Thoracic aorta (tissue), 2 donors: ENCODE results near the gene TMEM52B. TPM values are rescaled to one million over a fixed set of nuclear protein-coding genes. Genes with fewer than 3 reads are reported as not detected.
"Not testable (repeated sequence)": the region's sequence is repeated elsewhere in the genome, so short reads cannot be mapped to it uniquely, and the experiment has no call there.

Source experiments
- ATAC-seq: fragments of 150-250 bp; one replicate; pipeline ENCODE4 v1.8.0; 2017; ENCODE audit warnings: low read depth; ENCODE audit not compliant: insufficient number of reproducible peaks, low FRiP score
- DNase-seq: peaks from one replicate; pipeline ENCODE4 v3.0.0-alpha.2; 2020; ENCODE audit warnings: low spot score
- H3K27ac ChIP-seq, 2 donors: fragments of 200-600 bp; sonication (generic); 1 replicate in 1 of 2; 2 replicates in 1 of 2; pipeline ENCODE4 v1.5.1; 2016; ENCODE audit warnings: mild to moderate bottlenecking in 2 of 2, moderate library complexity in 2 of 2
- H3K27me3 ChIP-seq: fragments of 200-600 bp; sonication (generic); replicated peaks from 2 replicates; pipeline ENCODE4 v1.6.0; 2016; ENCODE audit warnings: mild to moderate bottlenecking; ENCODE audit not compliant: insufficient read depth
- H3K36me3 ChIP-seq: fragments of 200-600 bp; sonication (generic); one replicate; pipeline ENCODE4 v1.5.1; 2016
- H3K4me1 ChIP-seq, 2 donors: fragments of 200-600 bp; sonication (generic); 1 replicate in 1 of 2; 2 replicates in 1 of 2; pipeline versions ENCODE4 v1.5.1 to v1.6.0; 2016; ENCODE audit warnings: low read depth in 2 of 2, mild to moderate bottlenecking in 1 of 2; ENCODE audit not compliant: control insufficient read depth in 1 of 2
- H3K4me3 ChIP-seq: fragments of 200-600 bp; sonication (generic); 2 replicates; pipeline ENCODE4 v1.5.1; 2016; ENCODE audit warnings: mild to moderate bottlenecking
- H3K9me3 ChIP-seq: fragments of 200-600 bp; sonication (generic); 2 replicates; pipeline ENCODE4 v1.5.1; 2016
- total RNA-seq, 2 donors: library from RNA; depleted of rRNA; stranded (reverse); fragments of >200 nt; gene quantifications; one replicate each; pipeline versions ENCODE4 v1.1.0 to v1.2.3, GENCODE V29; 2016
- TF ChIP-seq, protein P1 (sequence below): fragments of 200-600 bp; sonication (generic); IDR thresholded peaks from one replicate; pipeline ENCODE4 v1.5.1; 2019; ENCODE audit warnings: antibody characterized with exemption

The TMEM52B gene
- total RNA-seq, 2 donors from 2014 or later = 2.8 TPM; not detected in 1

DNA sequence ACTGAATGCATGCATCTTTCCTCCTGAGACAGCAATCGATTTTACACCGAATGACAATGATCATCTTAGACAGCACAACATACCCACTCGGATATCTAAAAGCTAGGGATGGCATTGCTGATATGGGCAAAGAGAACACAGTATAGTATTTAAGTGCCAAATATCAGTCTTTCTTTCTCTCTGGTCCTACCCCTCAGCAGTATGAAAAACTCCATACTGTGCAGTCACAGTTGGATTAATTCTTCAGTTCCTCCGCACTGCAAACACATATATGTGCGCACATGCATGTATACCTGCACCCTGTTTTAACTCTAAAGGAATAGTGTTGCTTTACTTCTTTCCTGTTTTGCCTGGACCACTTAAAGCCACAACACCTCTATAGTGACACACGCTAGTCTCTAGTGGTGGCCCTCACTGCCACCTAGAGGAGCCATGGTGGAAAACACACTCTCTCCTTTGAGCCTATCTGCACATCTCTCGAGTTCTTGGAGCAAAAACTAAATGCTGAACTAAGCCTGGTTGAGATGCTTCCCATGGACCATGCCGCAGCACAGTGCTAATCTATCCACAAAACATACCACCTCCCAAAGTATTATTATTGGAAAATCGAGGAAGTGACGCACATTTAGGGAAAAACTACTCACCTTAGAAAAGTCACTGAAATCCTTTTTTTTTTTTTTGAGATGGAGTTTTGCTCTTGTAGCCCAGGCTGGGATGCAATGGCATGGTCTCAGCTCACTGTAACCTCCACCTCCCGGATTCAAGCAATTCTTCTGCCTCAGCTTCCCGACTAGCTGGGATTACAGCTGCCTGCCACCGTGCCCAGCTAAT lies 11.9 kb downstream of the TMEM52B start:
- H3K4me3 ChIP-seq = no peak overlapping the region
- ATAC-seq = peak; percentile 57
- no peaks in the 10 kb centered on the region for H3K36me3 ChIP-seq
- no peaks in the 10 kb centered on the region for H3K27me3 ChIP-seq
- no peak overlapping the region for H3K27ac ChIP-seq
- DNase-seq = no peak
- TF ChIP-seq, protein P1, sequence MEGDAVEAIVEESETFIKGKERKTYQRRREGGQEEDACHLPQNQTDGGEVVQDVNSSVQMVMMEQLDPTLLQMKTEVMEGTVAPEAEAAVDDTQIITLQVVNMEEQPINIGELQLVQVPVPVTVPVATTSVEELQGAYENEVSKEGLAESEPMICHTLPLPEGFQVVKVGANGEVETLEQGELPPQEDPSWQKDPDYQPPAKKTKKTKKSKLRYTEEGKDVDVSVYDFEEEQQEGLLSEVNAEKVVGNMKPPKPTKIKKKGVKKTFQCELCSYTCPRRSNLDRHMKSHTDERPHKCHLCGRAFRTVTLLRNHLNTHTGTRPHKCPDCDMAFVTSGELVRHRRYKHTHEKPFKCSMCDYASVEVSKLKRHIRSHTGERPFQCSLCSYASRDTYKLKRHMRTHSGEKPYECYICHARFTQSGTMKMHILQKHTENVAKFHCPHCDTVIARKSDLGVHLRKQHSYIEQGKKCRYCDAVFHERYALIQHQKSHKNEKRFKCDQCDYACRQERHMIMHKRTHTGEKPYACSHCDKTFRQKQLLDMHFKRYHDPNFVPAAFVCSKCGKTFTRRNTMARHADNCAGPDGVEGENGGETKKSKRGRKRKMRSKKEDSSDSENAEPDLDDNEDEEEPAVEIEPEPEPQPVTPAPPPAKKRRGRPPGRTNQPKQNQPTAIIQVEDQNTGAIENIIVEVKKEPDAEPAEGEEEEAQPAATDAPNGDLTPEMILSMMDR = peak; percentile 53
- no peaks in the 10 kb centered on the region for H3K9me3 ChIP-seq
- no peaks in the 10 kb centered on the region for H3K4me1 ChIP-seq

GRCh38 chr12:10191865-10192264 lies 13.0 kb downstream of the TMEM52B start:
- ATAC-seq (no peak), DNase-seq (no peak)
- Histone ChIP-seq H3K4me1 (no peaks in the 10 kb centered on the region), H3K9me3 (no peaks in the 10 kb centered on the region), H3K4me3 (no peak overlapping the region), H3K27ac (no peak overlapping the region), H3K27me3 (no peaks in the 10 kb centered on the region), H3K36me3 (no peaks in the 10 kb centered on the region)
- TF ChIP-seq, protein P1 = no peak

- Histone ChIP-seq H3K4me3 (no peak overlapping the region), H3K27ac (no peak overlapping the region), H3K27me3 (no peaks in the 10 kb centered on the region), H3K4me1 (no peaks in the 10 kb centered on the region), H3K9me3 (no peaks in the 10 kb centered on the region), H3K36me3 (no peaks in the 10 kb centered on the region)
- no peak for ATAC-seq
- DNase-seq = no peak
- TF ChIP-seq, protein P1 = no peak
Observed at GRCh38 chr12:10194160-10194670, 15.4 kb downstream of the TMEM52B start.

- Histone ChIP-seq H3K4me1 (no peaks in the 10 kb centered on the region), H3K27ac (no peak overlapping the region), H3K27me3 (no peaks in the 10 kb centered on the region), H3K4me3 (no peak overlapping the region), H3K36me3 (no peaks in the 10 kb centered on the region), H3K9me3 (no peaks in the 10 kb centered on the region)
- ATAC-seq = no peak
- DNase-seq = no peak
- TF ChIP-seq, protein P1 = no peak
Observed at GRCh38 chr12:10196210-10196609, 17.4 kb downstream of the TMEM52B start.

GRCh38 chr12:10197879-10198278 lies 19.0 kb downstream of the TMEM52B start:
- TF ChIP-seq, protein P1 = no peak
- ATAC-seq = no peak

GRCh38 chr12:10204495-10204894 lies 25.7 kb downstream of the TMEM52B start:
- H3K27ac ChIP-seq, H3K9me3 ChIP-seq, H3K4me3 ChIP-seq, DNase-seq, H3K27me3 ChIP-seq, H3K36me3 ChIP-seq, ATAC-seq, H3K4me1 ChIP-seq: not testable (repeated sequence)

More at GRCh38 chr12:10197879-10198278, 19.0 kb downstream of the TMEM52B start:
- Histone ChIP-seq H3K36me3 (no peaks in the 10 kb centered on the region), H3K4me3 (no peak overlapping the region), H3K4me1 (no peaks in the 10 kb centered on the region), H3K9me3 (no peaks in the 10 kb centered on the region), H3K27me3 (no peaks in the 10 kb centered on the region), H3K27ac (no peak overlapping the region)
- no peak for DNase-seq
